ENCODE data around the gene NBAS.

The NBAS gene

DNA sequence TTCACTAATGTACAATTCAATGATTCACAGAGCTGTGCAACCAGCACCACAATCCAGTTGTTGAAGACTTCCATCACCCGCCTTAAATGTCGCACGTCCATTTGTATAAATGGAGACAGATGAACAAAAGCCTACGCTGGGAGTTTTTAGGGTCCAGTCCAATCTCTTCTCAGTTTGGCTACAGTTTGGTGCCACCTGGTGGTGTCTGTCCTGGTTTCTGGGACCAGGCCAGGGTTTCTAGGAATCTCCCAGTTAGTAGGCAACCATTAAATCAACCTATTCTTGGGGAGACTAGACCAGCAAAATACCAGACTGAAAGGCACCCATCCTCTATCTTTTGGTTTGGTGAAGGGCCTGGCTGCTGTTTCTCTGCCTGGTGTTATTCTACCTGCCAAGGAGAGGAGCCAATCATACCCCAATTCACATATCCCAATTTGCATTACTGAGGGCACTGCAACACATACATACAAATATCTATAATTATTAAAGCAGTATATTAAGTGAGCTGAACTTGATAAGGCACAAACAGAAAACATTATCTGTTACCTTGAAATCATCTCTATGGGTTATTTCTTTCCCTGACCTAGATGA, 27.3 kb upstream of the NBAS start:
- peak; percentile 56 for DNase-seq

DNA sequence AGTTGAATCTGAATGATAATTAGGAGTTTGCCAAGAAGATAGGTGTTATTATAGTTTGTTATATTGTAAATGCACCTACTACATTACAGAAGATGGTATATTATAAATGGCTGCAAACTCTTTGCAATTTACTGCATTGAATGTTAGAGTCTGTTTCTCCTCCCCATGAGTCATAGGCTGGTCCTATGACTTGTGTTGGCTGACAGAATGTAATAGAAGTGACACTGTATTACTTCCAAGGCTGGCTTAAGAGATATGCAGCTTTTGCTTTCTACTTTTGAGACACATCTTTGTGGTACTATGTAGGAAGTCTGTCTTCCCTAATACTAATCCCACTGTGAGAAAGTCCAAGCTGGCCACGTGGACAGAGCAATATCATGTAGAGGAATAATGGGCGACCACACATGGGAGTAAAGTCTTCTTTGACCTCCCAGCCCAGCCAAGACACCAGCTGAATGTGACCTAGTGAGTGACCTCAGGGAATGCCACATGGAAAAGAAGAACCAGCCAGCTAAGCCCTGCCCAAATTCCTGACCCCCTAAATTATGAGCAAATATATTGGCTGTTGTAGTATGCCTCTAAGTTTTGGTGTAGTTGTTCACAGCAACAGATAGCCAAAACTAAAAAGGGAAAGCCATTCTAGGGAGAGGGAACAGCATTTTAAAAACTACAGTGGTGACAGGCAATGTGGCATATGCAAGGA, 23.8 kb upstream of the NBAS start:
- no peak for DNase-seq

DNA sequence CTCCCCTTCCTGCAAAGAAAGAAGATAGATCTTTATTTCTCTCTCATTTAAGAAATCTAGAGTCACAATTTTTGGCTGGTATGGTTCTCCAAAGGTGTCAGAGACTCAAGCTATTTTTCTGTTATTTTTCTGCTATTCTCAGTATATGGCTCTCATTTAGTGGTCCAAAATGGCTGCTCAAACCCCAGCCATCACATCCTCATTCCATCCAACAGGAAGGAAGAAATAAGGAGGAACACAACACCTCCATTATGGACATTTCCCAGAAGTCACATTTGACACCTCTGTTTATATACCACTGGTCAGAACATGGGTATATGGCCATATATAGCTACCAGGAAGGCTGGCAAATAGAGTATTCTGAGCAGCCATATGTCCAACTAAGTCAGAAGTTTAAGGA, 23.2 kb upstream of the NBAS start:
- DNase-seq, result no peak

DNA sequence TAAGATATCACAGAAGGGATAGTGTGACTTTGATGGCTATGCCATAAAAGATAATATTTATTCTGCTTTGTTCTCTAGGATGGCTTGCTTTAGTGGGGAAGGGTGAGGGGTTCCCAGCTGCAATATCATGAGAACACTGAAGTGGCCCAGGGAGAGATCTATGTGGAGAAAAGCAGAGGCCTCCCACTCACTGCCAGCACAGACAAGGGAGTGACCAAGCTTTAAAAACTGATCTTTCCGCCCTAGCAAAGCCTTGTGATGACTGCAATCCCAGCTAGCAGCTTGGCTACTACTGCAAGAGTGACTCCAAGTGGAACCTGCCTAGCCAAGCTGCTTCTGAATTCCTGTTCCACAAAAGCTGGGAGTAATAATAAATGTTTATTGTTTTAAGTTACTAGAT, 22.7 kb upstream of the NBAS start:
- DNase-seq, result no peak

DNA sequence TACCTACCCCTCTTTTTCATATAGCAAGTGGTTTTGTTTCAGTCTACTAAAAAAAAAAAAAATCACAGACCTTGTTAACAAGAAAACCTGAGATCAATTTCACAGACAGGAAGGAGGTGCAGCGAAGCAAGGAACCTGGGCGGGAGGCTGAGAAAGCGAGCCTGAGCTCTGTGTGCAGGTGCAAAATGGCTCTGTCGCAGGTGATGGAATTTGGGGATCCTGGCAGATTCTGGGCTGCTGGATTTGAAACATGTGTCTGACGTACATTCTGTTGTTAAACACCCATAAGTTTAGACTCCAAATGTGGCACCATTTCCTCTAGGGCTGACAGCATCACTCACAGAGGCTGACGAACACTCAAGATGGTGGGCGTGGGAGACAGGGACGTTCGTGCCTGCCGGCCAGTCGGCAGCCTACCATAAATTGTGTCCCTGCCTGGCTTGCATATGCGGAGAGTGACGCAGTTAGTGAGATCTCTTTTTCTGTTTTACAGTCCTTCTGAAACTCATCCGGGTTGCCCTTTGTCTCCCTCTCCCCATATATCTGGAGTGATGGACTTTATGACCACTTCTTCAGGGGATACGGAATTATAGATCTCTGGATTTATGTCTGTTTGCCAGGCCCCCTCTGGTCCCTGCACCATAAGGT, 21.7 kb upstream of the NBAS start:
- DNase-seq, result no peak

DNA sequence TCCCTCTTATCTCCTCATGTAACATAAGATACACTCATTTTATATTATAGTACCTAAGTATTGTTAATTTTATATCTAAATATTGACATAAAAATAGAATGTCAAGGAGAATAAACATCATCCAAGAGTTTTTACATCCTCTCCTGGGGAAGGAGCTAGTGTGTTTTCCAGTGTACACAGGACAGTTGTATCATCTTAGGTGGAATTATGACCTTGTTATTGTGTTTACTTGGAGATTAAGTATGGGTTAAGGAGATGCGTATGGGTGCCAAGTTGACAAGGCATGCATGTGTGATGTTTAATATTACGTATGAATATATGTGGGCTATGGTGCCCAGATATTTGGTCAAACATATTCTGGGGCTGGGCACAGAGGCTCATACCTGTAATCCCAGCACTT, 19.3 kb upstream of the NBAS start:
- DNase-seq, result no peak

DNA sequence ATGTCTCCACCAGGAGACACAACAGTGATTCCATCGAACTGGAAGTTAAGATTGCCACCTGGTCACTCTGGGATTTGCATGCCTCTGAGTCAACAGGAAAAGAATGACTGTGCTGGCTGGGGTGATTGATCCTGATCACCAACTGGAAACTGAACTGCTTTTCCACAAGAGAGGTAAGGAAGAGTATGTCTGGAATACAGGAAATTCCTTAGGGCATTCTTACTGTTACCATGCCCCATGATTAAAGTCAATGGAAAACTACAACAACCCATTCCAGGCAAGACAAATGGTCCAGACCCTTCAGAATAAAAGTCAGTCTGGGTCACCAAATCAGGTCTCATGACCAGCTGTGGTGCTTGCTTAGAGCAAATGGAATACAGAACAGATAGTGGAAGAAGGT, 18.5 kb upstream of the NBAS start:
- DNase-seq, result no peak

DNA sequence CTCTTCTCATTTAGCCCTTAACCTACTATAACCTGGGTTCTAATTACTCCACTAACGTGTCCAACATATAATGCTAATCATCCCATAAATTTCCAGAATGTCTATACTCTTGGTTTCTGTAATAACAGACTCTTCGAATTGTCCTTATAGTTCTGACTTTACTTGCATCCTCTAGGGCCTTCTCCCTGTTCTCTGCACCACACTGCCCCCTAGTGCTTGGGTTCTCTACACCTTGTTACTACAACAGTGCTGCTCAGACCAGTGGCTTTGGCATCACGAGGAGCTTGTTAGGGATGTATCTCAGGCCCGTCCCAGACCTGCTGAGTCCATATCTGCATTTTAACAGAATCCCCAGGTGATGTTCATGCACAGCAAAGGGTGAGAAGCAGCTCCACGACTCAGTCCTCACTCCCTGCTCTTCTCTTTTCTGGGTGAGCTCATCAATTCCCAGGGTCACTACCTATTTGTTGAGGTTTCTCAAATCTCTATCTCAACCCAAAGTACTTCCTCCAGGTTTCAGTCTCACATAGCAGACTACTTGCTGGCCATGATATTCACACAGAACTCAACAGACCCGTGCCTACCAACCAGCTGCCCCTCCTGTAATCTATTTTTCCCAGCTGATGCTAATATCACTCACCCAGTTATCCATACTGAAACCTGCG, 16.1 kb upstream of the NBAS start:
- peak; percentile 84 for DNase-seq

DNA sequence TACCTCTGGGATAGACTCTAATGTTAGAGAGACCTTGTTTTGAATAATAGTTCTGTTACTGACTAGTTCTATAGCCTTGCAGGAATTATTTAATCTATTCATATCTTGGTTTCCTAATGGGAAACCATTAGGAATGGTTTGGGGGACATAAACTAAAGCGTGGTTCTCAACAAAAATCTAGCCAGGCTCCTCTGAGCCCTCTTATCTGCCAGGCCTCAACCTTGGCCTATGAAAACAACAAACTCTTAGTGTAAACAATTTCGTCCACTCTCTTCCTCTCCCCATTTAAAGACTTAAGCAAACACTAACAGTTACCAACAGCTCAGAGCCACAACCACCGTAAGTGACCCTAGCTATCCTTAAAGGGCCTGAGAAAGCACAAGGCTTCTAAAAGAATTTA, 10.6 kb upstream of the NBAS start:
- DNase-seq, result no peak

DNA sequence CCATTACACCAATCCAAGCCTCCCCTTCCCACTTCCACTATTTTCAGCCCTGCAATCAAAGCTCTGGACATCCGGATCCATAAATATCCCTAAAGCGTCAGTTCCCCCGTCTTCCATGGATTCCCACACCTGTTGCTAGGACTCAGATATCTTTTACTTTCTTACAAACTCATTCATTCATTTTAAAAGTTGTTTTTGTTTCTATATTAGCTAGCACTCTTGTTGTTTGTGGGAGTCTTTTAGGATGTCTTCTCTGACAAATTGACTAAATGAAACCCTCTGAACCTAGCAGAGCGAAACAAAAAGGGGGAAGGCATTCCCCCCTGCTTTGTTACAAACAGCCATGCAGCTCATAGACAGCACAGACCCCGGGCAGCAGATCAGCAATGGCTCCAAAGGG, 9.0 kb upstream of the NBAS start:
- no peak for DNase-seq

DNA sequence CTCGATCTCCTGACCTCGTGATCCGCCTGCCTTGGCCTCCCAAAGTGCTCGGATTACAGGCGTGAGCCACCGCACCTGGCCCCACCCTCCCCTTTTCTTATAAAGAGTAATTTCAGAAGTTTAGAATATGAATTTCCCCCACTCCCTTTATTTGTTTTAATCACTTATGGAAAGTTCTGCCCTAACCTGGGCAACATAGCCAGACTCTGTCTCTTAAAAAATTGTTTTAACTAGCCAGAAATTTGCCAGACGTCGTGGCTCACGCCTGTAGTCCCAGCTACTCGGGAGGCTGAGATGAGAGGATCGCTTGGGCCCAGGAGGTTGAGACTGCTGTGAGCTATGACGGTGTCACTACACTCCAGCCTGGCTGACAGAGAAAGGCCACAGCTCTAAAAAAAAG, 7.7 kb upstream of the NBAS start:
- no peak for DNase-seq

DNA sequence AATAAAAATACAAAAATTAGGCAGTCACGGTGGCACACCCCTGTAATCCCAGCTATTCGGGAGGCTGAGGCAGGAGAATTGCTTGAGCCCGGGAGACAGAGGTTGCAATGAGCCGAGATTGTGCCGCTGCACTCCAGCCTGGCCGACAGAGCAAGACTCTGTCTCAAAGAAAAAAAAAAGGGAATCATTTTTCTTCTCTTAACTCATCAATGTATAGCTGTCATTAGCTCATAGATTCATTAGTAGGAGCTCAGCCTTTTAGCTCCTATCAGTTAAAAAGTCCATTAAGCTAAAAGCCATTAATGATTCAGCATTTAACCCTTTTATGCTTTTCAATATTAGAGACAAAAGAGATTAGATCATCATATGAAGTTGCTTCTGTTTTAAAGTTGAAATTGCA, 5.8 kb upstream of the NBAS start:
- DNase-seq, result no peak

DNA sequence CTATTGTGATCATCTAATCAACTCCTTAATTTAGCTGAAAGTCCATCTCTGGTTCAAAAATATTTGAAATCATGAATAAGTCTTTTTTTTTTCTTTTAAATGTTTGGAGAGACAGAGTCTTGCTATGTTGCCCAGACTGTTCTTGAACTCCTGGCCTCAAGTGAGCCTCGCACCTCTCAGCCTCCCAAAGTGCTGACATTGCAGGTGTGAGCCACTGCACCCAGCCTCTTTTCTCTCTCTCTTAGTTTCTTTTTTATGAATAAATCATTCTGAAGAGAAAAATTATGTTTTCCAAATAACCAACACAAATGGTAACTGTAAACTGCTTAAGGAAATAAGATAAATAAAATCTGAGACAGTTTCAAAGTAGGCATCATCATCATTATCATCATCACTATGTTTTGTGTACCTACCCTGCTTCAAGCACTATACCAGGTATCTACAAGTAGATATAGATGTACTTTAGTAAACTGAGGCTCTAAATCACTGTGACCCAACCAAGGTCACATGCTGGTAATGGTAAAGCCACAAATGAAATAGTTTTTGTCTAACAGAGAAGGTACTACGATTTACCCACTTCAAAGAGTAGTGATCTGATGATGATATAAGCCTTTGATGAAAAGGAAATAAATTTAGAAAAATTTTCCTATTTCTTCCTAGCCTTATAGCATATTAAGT, 5.0 kb upstream of the NBAS start:
- no peak for DNase-seq

DNA sequence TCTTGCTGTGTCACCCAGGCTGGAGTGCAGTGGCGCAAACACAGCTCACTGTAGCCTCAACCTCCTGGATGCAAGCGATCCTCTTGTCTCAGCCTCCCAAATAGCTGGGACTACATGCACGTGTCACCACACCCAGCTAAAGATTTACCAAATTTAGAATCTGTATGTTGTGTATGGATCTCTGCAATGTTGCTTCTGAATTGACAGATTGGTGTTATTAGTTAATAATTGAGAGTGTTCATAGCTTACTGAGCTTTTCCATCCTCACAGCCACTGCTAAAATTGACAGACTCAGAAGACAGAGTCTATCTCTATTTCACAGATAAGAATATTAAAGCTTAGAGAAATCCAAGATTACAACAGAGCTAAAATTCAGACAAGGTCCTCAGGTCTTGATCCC, 4.3 kb upstream of the NBAS start:
- no peak for DNase-seq

DNA sequence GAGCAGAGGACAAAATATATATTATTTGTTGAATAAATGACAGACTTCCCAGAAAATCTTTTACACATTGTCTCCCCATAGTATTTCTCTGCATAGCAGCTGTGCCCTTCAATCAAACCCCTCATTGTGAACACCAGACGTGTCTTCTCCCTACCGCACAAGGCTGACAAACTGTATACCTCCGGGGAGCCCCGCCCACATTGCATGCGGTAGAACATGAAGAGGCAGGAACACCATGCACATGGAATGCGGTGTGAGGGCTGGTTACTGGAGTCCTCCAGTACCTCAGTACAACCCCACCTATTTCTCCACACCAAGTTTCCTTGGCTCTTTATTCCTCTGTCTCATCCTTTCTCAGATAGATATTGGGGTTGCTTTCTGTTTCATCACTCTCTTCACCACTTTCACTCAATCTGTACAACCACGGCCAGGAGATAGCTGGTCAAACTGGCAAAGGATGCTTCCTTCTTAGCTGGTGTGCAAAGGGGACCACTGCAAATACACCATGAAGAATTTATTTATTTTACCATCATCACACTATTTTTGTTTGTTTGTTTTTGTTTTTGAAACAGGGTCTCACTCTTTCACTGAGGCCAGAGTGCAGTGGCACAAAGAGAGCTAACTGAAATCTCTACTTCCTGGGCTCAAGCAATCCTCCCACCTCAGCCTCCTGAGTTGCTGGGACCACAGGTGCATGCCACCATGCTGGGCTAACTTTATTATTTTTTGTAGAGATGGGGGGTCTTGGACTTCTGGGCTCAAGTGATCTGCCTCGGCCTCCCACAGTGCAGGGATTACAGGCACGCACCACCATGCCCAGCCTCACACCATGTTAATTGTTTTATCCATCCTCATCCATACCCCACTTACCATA, 2.3 kb upstream of the NBAS start:
- DNase-seq, result no peak

DNA sequence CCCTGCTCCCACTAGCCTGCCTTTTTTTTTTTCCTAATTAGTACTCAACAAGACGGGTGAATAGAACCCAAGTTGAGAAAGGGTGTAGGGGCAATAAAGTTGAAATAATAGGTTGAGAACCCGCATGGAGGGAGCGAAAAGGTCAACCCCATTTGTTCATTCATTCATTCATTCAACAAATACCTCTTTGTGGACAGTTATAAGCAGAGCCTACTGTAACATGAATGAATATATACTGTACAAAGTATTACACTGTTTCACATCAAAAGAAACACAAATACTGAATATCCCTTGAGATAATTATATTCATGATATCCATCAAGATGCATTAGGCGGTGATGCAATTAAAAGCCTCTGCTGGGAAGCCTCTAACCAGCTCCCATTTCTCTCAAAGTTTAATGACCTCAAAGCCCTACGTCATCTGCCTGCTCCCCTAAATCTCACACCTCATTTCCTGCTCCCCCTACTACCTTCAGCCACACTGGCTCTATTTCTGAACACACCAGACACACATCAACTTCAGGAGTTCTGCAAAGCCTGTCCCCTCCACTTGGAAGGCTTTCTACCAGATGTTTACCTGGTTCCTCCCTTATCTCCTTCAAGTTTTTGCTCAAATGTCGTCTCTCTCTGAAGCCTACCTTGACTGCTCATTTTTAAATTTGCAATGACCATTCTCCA, 1.4 kb upstream of the NBAS start:
- no peak for DNase-seq

DNA sequence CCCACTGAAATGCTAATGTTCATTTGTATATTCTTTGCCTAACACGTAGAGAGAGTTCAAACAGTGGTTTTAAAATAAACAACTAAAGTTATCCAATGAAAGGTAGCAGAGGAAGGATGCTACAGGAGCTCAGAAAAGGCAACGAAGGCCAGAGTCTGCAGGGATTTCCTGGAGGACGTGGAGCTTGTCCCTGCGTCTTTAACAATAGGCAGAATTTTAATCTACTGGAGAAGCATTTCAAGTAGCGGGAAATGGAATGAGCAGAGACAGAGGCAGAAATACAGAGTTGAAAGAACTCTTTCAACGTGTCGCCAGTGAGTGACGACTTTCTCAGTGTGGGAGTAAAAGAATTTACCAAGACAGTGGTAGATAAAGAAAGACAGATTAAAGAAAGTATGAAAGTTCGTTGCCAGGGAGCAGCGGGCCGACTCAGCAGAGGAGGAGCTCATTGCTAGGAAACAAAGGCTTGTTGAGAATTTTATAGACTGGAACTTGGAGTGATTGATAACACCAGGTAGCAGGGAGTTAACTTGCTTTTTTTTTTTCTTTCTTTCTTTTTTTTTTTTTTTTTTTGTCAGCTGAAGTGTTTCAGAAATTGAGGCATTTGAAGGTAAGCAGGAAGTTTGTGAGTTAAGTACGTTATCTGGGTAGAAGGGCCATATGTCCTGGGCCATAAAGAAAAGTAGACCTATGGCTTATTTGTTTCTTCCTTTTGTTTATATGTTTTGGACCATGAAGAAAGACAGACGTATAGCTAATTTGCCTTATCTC, 625 bp upstream of the NBAS start:
- DNase-seq, result peak; percentile 46

DNA sequence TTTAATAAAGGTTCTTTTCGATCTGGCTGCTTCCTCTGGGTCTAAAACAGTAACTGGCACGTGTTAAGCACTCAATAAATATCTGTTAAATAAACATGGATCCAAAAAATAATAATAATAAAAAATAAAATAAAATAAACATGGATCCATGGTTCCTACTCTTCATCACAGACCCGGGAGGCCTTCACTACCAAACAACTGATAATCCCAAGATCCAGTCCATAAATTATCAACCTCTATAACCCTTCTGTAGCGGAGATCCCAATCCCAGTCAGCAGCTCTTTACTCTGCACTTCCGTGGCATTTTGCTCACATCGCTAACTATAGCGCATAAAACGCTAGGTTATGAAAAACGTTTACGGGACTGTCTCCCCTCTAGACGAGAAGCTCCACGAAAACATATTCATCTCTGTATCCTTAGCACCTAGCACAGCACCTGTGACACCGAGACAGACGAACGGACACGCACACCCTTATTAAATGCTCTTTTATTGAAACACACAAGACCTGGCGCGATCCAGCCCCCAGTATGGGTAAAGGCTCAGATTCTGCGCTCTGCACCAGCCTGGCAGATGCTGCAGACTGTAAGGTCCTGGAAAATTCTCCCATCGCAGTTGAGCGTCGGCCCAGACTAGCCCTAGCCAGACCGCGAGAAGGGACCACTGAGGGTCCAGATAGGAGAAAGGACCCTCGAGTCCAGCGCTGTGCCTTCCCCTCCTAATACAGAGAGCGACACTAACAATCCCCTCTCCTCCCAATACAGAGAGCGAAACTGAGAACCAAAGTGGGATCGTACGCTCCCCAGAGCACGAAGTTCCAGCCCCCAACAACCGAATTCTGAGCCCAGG, 770 bp downstream of the NBAS start:
- peak; percentile 48 for DNase-seq

DNA sequence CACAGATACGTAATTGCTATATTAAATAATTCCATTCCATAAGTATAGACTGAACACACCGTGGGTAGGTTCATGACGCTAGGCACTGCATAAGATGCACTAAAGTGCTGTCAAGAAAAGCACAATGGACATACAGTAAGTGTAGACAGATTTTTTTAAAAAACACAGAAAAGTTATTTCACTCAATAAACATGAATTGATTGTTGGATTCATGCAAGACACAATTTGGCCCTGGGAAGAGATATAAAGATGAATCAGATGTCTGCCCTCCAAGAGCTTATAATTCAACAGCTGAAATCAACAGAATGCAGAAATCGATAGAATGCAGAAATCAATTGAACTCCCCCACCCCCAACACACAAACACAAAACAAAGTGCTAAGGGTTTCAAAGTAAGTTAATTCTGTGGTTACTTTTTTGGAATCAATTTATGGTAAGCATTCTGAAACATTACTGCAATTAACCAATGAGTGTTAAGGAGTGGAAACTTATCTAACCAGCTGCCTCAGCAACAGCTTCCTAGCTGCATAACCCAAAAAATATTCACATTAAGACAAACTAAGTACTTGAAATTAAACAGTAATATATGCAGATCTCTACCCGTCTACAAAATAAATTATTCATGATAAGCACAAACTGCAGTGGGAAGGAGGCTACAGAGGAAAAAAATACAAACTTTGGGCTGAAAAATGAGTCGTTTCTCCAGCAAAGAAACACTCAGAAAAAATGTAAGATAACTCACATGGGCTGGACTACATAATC, 1.6 kb downstream of the NBAS start:
- DNase-seq, result no peak

Data from left hindlimb (tissue), 1 donor.